ENCODE measurements around the gene LRRC28. TPM values are rescaled to one million over a fixed set of nuclear protein-coding genes. Genes with fewer than 3 reads are reported as not detected.

The LRRC28 gene
- total and polyA plus RNA-seq, 2 donors (not counting 1 experiment from before 2014, with no cell fraction given), result 13.3 to 31.8 TPM

DNA sequence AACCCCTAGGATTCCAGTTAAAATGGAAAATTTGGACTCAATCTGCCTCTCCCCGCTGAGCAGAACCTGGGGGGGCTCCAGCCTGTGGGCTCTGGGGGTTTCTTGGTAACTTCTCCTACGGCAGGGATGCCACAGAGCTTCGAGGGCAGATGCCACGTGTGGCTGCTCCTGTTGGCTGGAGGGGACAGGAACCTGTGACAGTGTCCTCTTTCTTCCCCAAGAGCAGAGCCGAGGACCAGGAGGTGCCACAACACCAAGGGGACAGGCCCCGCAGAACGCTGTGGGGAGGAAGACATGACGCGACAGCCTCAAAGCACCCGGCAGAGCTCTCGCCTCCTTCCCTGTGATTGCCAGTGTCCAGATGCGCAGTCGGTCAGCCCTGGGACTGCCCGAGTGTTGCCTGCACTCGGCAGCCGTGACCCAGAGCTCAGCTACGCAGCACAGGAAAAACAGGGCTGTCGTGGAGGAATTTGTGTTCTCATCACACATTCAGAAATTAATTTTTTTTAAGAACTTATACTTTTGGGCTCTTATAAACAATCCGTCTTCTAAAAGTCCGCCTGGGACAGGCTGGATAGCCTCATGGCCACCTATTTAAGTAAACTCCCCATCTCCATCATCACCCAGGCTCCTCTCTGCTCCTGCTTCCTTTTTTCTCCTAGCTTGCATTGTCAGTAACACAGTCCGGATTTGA lies 182.6 kb downstream of the LRRC28 start:
- no peaks in the 10 kb centered on the region for H3K9me3 Mint-ChIP-seq (ENCODE audit: insufficient read depth)
- TF ChIP-seq CTCF (IDR thresholded peaks at IDR 0.05) (no peak), EZH2 (IDR thresholded peaks at IDR 0.05; ENCODE audit: borderline replicate concordance, insufficient read depth, low read depth, low read length, poor library complexity, severe bottlenecking) (no peak)
- Histone ChIP-seq H3K27me3 (replicated peaks in 1 of 4; ENCODE audit: control extremely low read depth in 1 of 4, control insufficient read depth in 3 of 4, insufficient read depth in 4 of 4, low read length in 3 of 4) (no peaks in the 10 kb centered on the region), H3K4me2 (replicated peaks; ENCODE audit: low read depth, low read length, poor library complexity, severe bottlenecking) (peak overlapping the region; percentile 66), H3K4me3 (ENCODE audit: control extremely low read depth in 1 of 5, extremely low read depth in 1 of 5, insufficient read depth in 1 of 5, low read depth in 2 of 5, low read length in 4 of 5) (no peak overlapping the region), H4K20me1 (ENCODE audit: control insufficient read depth, insufficient read depth, low read length, poor library complexity, severe bottlenecking) (no peaks in the 10 kb centered on the region), H3K4me1 (ENCODE audit: control insufficient read depth in 2 of 2, insufficient read depth in 2 of 2, low read length in 2 of 2) (peaks cover 49 to 65% of the 10 kb centered on the region in 2 donors), H3K27ac (ENCODE audit: low read length in 2 of 2) (peak overlapping the region; percentile 85 to 87), H3K36me3 (replicated peaks in 1 of 2; ENCODE audit: control extremely low read depth in 1 of 2, control insufficient read depth in 1 of 2, extremely low read depth in 1 of 2, insufficient read depth in 2 of 2, low read length in 1 of 2) (no peaks in the 10 kb centered on the region), H3K9me3 (ENCODE audit: control extremely low read depth in 1 of 3, control insufficient read depth in 2 of 3, insufficient read depth in 1 of 3, low read length in 2 of 3) (peaks cover 0 to 7% (median 0%) of the 10 kb centered on the region in 3 donors), H2AFZ (ENCODE audit: insufficient read depth, low read depth, low read length, poor library complexity, severe bottlenecking) (peak overlapping the region; percentile 69), H3K9ac (ENCODE audit: low read length) (peak overlapping the region; percentile 61), H3K79me2 (ENCODE audit: control insufficient read depth, insufficient read depth, low read length) (peaks cover 2% of the 10 kb centered on the region)
- ATAC-seq (ENCODE audit: low read depth) (no peak), DNase-seq (no peak)
- peak overlapping the region; percentile 44 for H3K4me3 Mint-ChIP-seq
- CTCF ChIA-PET, result interaction anchor here (1.1 to 2.3 kb wide), 3 partner anchors 12 to 271 kb away, joined by 3 to 9 read pairs (median 6); no protein-coding TSS in a partner anchor
- WGBS (ENCODE audit: insufficient coverage), result 99% methylated on average over 18 of the region's 21 CpGs
- peaks cover 67% of the 10 kb centered on the region for H3K4me1 Mint-ChIP-seq
- peak overlapping the region; percentile 88 for H3K27ac Mint-ChIP-seq
- intact Hi-C loops (cut with micrococcal nuclease), result loop anchor here (10.0 kb wide), 1 partner anchor 69 kb away; no protein-coding TSS in a partner anchor
- no peaks in the 10 kb centered on the region for H3K27me3 Mint-ChIP-seq
- POLR2A ChIA-PET, result no interaction called here

- Histone ChIP-seq H3K27me3 (replicated peaks in 1 of 4; ENCODE audit: control extremely low read depth in 1 of 4, control insufficient read depth in 3 of 4, insufficient read depth in 4 of 4, low read length in 3 of 4) (no peaks in the 10 kb centered on the region), H4K20me1 (ENCODE audit: control insufficient read depth, insufficient read depth, low read length, poor library complexity, severe bottlenecking) (no peaks in the 10 kb centered on the region), H3K36me3 (replicated peaks in 1 of 2; ENCODE audit: control extremely low read depth in 1 of 2, control insufficient read depth in 1 of 2, extremely low read depth in 1 of 2, insufficient read depth in 2 of 2, low read length in 1 of 2) (no peaks in the 10 kb centered on the region), H3K79me2 (ENCODE audit: control insufficient read depth, insufficient read depth, low read length) (peaks cover 2% of the 10 kb centered on the region), H3K4me1 (ENCODE audit: control insufficient read depth in 2 of 2, insufficient read depth in 2 of 2, low read length in 2 of 2) (peaks cover 49 to 65% of the 10 kb centered on the region in 2 donors), H3K9ac (ENCODE audit: low read length) (peak overlapping the region; percentile 12), H3K27ac (ENCODE audit: low read length in 2 of 2) (no peak overlapping the region), H2AFZ (ENCODE audit: insufficient read depth, low read depth, low read length, poor library complexity, severe bottlenecking) (peak overlapping the region; percentile 58), H3K9me3 (ENCODE audit: control extremely low read depth in 1 of 3, control insufficient read depth in 2 of 3, insufficient read depth in 1 of 3, low read length in 2 of 3) (peaks cover 0 to 7% (median 0%) of the 10 kb centered on the region in 3 donors), H3K4me2 (replicated peaks; ENCODE audit: low read depth, low read length, poor library complexity, severe bottlenecking) (peak overlapping the region; percentile 66), H3K4me3 (ENCODE audit: control extremely low read depth in 1 of 5, extremely low read depth in 1 of 5, insufficient read depth in 1 of 5, low read depth in 2 of 5, low read length in 4 of 5) (peak overlapping the region in 1 of 5 experiments; percentile 12)
- Mint-ChIP-seq H3K27me3 (no peaks in the 10 kb centered on the region), H3K4me3 (peak overlapping the region; percentile 44), H3K4me1 (peaks cover 64% of the 10 kb centered on the region), H3K9me3 (ENCODE audit: insufficient read depth) (no peaks in the 10 kb centered on the region), H3K27ac (peak overlapping the region; percentile 64)
- POLR2A ChIA-PET, result interaction anchor here (0.6 kb wide), 1 partner anchor 39 kb away, joined by 3 read pairs; no protein-coding TSS in a partner anchor
- no peak for DNase-seq
- 86% methylated on average over 20 of the region's 24 CpGs for WGBS (ENCODE audit: insufficient coverage)
- intact Hi-C loops (cut with micrococcal nuclease), result loop anchor here (10.0 kb wide), 1 partner anchor 70 kb away; no protein-coding TSS in a partner anchor
- CTCF ChIA-PET, result no interaction called here
- TF ChIP-seq CTCF (IDR thresholded peaks at IDR 0.05), result no peak
- no peak for TF ChIP-seq EZH2 (IDR thresholded peaks at IDR 0.05; ENCODE audit: borderline replicate concordance, insufficient read depth, low read depth, low read length, poor library complexity, severe bottlenecking)
- no peak for ATAC-seq (ENCODE audit: low read depth)
Observed at GRCh38 chr15:99434506-99435112, 183.3 kb downstream of the LRRC28 start.
